Activated CD4-positive, alpha-beta T cell treated with anti-CD3 and anti-CD28 coated beads for 4 hours (primary cell): ENCODE measurements around the gene NPDC1.
"Not testable (repeated sequence)": the region's sequence is repeated elsewhere in the genome, so short reads cannot be mapped to it uniquely, and the experiment has no call there.

Experiments used
- DNase-seq, 2 donors: peaks; one replicate each; pipeline ENCODE4 v3.0.0-alpha.2; 2020

NPDC1 gene

DNA sequence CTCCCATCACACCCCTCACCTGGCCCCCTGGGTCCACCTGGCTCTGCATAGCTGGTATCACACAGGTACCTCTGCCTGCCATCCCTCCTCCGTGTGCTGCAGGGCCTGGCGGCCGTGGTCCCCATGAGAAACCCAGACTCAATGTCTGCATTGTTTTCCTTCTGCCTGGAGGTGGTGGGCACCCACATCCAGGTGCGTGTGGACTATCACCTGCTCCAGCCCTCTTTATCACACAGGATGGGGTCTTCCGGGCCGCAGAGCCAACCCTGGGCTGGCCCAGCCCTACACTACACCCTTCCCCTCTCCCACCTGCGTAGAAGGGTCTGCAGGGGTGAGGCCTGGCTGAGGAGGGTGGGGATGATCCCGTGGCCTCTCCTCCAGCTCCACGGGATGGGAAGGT lies 7.1 kb downstream of the NPDC1 start:
- no peak for DNase-seq

GRCh38 chr9:137037483-137037882 lies 8.5 kb downstream of the NPDC1 start:
- DNase-seq = no peak

DNA sequence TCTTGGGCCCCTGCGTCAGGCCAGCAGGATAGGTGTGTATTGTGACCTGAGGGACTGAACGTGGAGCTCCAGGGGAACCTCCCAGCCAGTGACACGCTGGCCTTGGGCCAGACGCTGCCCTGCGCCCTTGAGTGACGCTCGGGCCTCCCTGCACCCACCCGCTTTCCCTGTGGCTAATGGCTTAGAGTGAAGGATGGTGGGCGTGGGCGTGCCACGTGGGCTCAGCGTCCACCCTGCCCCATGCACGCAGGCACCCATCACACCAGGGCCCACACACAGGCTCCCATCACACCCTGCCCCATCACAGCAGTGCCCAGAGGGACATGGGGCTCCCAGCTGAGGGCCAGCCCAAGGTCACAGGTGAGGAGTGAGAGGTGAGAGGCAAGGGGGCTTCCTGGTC lies 8.9 kb downstream of the NPDC1 start:
- DNase-seq = no peak

- no peak for DNase-seq
Observed at GRCh38 chr9:137035937-137036336, 10.0 kb downstream of the NPDC1 start.

DNA sequence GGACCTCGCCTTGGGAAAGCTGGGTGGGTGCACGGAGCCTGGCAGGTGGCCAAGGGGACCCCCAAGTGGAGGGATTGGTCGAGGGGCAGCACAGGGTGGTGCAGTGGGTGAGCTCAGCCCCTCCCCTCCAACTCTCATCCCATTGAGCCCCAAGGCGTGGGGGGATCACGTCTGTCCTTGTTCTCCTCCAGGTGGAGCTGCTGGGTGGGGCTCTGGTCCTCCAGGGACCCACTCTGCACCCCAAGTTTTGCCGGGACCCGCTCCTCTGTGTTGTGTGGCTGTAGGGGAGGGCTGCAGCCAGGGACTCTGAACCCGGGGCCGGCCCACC lies 10.5 kb downstream of the NPDC1 start:
- no peak for DNase-seq

DNA sequence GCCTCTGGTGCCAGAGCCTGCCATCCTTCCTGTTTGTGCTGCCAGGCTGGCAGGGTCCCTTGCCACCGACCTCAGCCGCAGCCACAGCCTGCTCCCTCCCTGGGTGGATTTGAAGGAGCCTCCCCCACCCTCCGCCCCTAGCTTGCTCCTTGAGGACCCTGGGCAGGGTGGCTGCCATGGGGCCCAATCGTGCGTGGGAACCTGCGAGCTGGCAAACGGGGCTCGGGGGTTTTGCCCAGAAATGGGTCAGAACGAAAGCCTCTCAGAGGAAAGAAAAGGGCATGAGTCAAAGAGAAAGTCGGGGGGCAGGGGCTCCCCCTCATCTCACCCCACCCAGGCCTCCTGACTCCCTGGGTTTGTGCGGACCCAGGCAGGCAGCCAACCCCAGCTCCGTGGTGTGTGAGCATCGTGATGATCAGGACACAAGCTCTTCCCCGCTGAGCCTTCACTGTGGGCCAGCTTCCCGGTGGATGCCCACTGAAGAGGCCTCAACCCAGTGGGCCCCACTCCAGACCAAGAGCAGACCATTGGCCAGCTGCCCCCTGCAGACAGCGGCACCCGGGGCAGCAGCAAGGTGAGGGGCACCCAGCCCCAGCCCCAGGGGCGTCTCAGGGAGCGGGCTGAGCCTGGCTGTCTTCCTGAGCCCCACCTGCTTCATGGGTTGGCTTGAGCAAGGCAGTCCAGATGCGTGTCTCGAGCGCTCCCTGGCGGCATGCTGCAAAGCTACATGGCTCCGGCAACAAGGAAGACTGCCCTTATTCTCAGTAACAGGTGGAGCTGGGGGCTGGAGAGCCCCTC lies 11.1 kb downstream of the NPDC1 start:
- peak; percentile 85 to 86 for DNase-seq

DNA sequence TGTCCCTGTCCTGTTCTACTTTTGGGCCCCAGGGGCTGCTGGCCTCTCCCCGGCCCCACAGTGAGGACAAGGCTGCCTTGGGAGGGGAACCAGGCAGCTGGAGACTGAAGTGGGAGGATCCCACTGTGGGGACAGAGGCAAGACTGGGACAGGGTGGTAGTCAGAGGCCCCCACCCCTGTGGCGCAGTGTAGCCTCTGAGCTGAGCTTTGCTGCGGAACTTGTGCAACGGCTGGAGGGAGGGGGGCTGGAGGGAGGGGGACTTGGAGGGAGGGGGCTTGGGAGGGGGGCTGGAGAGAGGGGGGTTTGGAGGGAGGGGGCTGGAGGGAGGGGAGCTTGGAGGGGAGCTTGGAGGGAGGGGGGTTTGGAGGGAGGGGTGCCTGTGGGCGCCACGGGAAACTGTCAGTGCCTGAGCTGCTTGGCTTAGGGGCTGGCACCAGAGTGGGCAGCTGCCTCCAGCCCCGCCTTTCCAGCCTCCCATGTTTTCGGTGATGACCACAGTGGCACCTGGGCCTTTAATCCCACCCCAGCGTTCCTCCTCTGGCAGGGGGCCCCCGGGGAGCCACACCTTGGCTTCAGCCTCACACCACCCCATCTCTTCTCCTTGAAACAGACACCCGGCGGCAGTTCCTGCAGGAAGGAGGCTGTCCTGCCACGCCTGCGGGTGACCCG lies 11.8 kb downstream of the NPDC1 start:
- DNase-seq = no peak

DNA sequence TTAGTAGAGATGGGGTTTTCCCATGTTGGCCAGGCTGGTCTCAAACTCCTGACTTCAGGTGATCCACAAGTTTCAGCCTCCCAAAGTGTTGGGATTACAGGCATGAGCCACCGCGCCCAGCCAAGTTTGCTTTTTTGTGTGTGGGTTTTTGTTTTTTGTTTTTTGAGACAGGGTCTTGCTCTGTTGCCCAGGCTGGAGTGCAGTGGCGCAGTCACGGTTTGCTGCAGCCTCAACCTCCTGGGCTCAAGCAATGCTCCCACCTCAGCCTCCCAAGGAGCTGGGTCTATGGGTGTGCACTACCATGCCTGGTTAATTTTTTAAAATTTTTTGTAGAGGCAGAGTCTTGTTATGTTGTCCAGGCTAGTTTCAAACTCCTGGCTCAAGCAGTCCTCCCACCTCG lies 12.5 kb downstream of the NPDC1 start:
- DNase-seq = not testable (repeated sequence)

DNA sequence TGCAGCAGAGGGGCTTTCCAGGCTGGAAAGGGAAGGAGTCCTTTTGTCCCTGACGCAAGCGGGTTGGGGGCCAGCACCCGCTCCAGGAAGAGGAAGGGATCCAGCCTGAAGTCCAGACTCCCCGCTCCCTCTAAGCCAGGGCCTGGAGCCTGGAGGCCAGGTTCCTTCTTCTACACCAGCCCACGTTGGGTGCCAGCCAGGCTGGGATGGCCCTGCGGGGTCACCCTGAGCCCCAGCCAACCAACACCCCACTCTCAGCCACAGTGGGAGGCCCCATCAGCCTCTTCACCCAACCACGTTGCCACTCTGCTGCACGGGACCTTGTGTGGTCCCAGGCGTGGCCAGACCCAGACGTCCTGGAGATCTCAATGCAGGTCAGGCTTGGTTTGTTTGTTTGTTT lies 13.1 kb downstream of the NPDC1 start:
- DNase-seq = no peak

GRCh38 chr9:137031904-137032640 lies 13.9 kb downstream of the NPDC1 start, which contains the start of gene FUT7:
FUT7 (minus strand) TSS chr9:137032088; CDS start chr9:137031991, 97 bp downstream.
- no peak for DNase-seq

- DNase-seq = peak; percentile 13 to 37
Observed at GRCh38 chr9:137030538-137031527, 15.1 kb downstream of the NPDC1 start.

GRCh38 chr9:137030006-137030405 lies 16.0 kb downstream of the NPDC1 start:
- DNase-seq = no peak

GRCh38 chr9:137029058-137029936 lies 16.7 kb downstream of the NPDC1 start:
- DNase-seq = peak; percentile 66 to 76

GRCh38 chr9:137028263-137029057 lies 17.5 kb downstream of the NPDC1 start:
- DNase-seq = peak; percentile 60 to 64

DNA sequence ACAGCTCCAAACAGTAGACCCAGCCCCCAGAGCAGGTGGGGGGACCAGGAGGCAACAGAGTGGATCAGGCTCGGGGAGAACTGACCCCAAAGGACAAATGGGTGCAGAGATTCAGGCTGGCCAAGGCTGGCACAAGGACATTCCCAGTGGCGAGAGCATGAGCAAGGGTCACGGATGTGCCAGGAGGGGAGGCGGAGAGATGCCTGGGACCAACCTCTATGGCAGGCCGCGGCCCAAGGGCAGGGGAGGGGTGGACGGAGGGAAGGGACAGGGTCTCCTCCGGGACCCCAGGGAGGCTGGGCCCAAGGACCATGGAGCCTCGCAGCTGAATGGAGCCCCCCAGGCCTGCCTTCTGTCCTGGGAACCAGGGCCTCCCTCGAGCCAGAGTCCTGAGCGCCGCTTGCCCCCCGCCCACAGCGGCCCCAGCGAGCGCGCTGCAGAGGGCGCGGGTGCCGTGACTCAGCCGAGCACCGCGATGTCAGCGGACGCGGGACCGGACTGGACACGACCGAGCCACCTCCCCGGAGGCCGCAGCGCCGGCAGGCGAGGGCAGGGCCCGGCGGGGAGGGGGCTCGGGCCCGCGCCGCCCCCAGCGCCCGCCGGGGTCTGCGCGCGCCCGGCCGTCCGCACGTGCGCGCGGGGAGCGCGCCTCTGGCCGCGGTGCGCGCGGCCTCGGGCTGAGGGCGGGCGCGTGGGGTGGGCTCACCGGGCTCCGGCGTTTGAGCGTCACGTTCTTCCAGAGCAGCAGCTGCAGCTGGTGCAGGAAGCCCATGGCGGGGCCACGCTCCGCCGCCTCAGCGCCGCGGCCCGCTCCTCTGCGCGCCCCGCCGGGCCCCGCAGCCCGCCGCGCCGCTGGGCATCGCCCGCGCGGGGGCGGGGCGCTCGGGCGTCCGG lies 18.4 kb downstream of the NPDC1 start, which contains the start of gene ABCA2:
ABCA2 (minus strand) TSS at position 869 of the 894 bp plus-strand sequence; CDS start at position 772, 97 bp downstream.
- no peak for DNase-seq

DNA sequence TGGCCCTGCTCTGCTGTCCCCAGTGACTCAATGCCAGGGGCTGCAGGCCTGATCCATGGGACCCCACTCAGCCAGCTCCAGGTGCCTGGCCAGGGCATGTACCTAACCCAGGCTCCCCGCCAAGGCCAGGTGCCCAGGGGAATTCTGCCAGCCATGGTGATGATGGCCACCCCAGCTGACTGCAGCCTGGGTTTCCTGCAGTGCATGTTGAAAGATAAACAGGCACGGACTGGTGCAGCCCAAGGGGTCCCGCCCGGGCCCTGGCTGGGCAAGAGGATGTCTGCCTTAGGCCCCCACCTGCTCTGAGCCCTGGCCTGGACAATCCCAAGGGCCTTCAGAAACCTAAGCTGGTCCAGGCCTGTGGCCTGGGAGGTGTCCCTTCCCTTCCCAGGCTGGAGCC lies 19.1 kb downstream of the NPDC1 start:
- DNase-seq = no peak

DNA sequence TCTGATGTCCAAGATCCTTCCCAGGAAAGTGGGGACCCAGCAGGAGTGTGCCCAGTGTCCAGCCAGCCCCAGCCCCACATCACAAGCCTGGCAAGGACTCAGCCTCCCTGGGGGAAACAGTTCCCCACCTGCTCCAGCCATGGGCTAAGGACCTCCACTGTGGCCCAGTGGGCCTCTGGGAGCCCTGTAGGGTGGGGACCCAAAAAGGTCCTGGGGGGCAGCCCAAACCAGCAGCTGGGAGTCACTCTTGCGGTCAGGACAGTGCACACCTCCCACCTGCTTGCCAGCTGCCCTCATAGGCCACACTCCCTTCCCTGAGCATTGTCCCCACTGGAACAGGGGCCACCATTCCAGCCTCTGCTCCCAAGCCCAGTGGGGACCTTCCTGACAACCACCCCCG lies 19.6 kb downstream of the NPDC1 start:
- DNase-seq = no peak

GRCh38 chr9:137025517-137025966 lies 20.4 kb downstream of the NPDC1 start:
- DNase-seq = no peak

GRCh38 chr9:137023583-137023991 lies 22.4 kb downstream of the NPDC1 start:
- no peak for DNase-seq
